ENCODE results near the gene RBM3.

RBM3 gene

DNA sequence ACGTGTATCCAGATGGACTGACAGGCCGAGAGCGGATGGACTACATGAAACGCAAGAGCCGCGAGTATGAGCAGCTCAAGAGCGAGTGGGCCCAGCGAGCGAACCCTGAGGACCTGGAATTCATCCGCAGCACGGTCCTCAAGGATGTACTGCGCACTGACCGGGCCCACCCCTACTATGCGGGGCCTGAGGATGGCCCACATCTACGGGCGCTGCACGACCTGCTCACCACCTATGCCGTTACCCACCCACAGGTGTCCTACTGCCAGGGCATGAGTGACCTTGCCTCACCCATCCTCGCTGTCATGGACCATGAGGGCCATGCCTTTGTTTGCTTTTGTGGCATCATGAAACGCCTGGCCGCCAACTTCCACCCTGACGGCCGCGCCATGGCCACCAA, 14.6 kb upstream of the RBM3 start:
- H3K4me3 ChIP-seq (replicated peaks; ENCODE audit: insufficient read depth, low read length): no peak overlapping the region
- no peak for DNase-seq (ENCODE audit: low read depth in 1 of 2, low spot score in 1 of 2)
- no peak overlapping the region for H3K27ac ChIP-seq (replicated peaks)
- no peaks in the 10 kb centered on the region for H3K27me3 ChIP-seq (ENCODE audit: insufficient read depth, poor library complexity, severe bottlenecking)
- no peak for TF ChIP-seq POLR2AphosphoS5 (IDR thresholded peaks at IDR 0.05; ENCODE audit: low read depth)
- TF ChIP-seq GABPA (IDR thresholded peaks at IDR 0.05; ENCODE audit: low read depth): no peak
- TF ChIP-seq SPI1 (IDR thresholded peaks at IDR 0.05; ENCODE audit: borderline replicate concordance, low read depth): no peak
- TF ChIP-seq, protein P1, sequence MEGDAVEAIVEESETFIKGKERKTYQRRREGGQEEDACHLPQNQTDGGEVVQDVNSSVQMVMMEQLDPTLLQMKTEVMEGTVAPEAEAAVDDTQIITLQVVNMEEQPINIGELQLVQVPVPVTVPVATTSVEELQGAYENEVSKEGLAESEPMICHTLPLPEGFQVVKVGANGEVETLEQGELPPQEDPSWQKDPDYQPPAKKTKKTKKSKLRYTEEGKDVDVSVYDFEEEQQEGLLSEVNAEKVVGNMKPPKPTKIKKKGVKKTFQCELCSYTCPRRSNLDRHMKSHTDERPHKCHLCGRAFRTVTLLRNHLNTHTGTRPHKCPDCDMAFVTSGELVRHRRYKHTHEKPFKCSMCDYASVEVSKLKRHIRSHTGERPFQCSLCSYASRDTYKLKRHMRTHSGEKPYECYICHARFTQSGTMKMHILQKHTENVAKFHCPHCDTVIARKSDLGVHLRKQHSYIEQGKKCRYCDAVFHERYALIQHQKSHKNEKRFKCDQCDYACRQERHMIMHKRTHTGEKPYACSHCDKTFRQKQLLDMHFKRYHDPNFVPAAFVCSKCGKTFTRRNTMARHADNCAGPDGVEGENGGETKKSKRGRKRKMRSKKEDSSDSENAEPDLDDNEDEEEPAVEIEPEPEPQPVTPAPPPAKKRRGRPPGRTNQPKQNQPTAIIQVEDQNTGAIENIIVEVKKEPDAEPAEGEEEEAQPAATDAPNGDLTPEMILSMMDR (IDR thresholded peaks at IDR 0.05; ENCODE audit: insufficient read depth, low read length): no peak
- TF ChIP-seq, protein P2, sequence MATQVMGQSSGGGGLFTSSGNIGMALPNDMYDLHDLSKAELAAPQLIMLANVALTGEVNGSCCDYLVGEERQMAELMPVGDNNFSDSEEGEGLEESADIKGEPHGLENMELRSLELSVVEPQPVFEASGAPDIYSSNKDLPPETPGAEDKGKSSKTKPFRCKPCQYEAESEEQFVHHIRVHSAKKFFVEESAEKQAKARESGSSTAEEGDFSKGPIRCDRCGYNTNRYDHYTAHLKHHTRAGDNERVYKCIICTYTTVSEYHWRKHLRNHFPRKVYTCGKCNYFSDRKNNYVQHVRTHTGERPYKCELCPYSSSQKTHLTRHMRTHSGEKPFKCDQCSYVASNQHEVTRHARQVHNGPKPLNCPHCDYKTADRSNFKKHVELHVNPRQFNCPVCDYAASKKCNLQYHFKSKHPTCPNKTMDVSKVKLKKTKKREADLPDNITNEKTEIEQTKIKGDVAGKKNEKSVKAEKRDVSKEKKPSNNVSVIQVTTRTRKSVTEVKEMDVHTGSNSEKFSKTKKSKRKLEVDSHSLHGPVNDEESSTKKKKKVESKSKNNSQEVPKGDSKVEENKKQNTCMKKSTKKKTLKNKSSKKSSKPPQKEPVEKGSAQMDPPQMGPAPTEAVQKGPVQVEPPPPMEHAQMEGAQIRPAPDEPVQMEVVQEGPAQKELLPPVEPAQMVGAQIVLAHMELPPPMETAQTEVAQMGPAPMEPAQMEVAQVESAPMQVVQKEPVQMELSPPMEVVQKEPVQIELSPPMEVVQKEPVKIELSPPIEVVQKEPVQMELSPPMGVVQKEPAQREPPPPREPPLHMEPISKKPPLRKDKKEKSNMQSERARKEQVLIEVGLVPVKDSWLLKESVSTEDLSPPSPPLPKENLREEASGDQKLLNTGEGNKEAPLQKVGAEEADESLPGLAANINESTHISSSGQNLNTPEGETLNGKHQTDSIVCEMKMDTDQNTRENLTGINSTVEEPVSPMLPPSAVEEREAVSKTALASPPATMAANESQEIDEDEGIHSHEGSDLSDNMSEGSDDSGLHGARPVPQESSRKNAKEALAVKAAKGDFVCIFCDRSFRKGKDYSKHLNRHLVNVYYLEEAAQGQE (IDR thresholded peaks at IDR 0.05; ENCODE audit: insufficient replicate concordance, low read depth): no peak

DNA sequence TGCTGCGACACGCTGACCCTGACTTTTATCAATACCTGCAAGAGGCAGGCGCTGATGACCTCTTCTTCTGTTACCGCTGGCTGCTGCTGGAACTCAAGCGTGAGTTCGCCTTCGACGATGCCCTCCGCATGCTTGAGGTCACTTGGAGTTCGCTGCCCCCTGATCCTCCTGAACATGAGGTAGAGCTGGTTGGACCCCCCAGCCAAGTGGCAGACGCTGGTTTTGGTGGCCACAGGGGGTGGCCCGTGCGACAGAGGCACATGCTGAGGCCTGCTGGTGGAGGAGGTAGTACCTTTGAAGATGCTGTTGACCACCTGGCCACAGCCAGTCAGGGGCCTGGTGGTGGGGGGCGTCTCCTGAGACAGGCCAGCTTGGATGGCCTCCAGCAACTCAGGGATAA, 14.2 kb upstream of the RBM3 start:
- Histone ChIP-seq H3K27ac (replicated peaks) (no peak overlapping the region), H3K4me3 (replicated peaks; ENCODE audit: insufficient read depth, low read length) (no peak overlapping the region), H3K27me3 (ENCODE audit: insufficient read depth, poor library complexity, severe bottlenecking) (no peaks in the 10 kb centered on the region)
- DNase-seq (ENCODE audit: low read depth in 1 of 2, low spot score in 1 of 2): no peak
- TF ChIP-seq GABPA (IDR thresholded peaks at IDR 0.05; ENCODE audit: low read depth): no peak
- no peak for TF ChIP-seq SPI1 (IDR thresholded peaks at IDR 0.05; ENCODE audit: borderline replicate concordance, low read depth)
- TF ChIP-seq POLR2AphosphoS5 (IDR thresholded peaks at IDR 0.05; ENCODE audit: low read depth): no peak
- TF ChIP-seq, protein P2 (IDR thresholded peaks at IDR 0.05; ENCODE audit: insufficient replicate concordance, low read depth): no peak
- TF ChIP-seq, protein P1 (IDR thresholded peaks at IDR 0.05; ENCODE audit: insufficient read depth, low read length): no peak

DNA sequence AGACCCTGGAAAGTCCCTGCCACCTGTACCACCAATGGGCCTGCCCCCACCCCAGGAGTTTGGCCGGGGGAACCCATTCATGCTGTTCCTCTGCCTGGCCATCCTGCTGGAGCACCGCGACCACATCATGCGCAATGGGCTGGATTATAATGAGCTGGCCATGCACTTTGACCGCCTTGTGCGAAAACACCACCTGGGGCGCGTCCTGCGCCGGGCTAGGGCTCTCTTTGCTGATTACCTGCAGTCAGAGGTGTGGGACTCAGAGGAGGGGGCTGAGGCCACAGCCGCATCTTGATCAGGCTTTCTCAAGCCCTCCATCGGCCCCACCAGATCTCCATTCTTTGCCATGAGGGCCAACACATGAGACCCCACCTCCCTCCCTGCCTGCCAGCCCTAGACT, 13.6 kb upstream of the RBM3 start:
- Histone ChIP-seq H3K27me3 (ENCODE audit: insufficient read depth, poor library complexity, severe bottlenecking) (no peaks in the 10 kb centered on the region), H3K4me3 (replicated peaks; ENCODE audit: insufficient read depth, low read length) (no peak overlapping the region), H3K27ac (replicated peaks) (no peak overlapping the region)
- TF ChIP-seq GABPA (IDR thresholded peaks at IDR 0.05; ENCODE audit: low read depth) (no peak), SPI1 (IDR thresholded peaks at IDR 0.05; ENCODE audit: borderline replicate concordance, low read depth) (no peak), POLR2AphosphoS5 (IDR thresholded peaks at IDR 0.05; ENCODE audit: low read depth) (no peak)
- TF ChIP-seq, protein P2 (IDR thresholded peaks at IDR 0.05; ENCODE audit: insufficient replicate concordance, low read depth): no peak
- TF ChIP-seq, protein P1 (IDR thresholded peaks at IDR 0.05; ENCODE audit: insufficient read depth, low read length): no peak
- DNase-seq (ENCODE audit: low read depth in 1 of 2, low spot score in 1 of 2): no peak
